LoVo (cell line): ENCODE measurements around the gene JAKMIP2.

Experiments
- DNase-seq: peaks from one replicate; pipeline ENCODE4 v3.0.0-alpha.2; 2016; ENCODE audit warnings: low spot score

JAKMIP2 gene

DNA sequence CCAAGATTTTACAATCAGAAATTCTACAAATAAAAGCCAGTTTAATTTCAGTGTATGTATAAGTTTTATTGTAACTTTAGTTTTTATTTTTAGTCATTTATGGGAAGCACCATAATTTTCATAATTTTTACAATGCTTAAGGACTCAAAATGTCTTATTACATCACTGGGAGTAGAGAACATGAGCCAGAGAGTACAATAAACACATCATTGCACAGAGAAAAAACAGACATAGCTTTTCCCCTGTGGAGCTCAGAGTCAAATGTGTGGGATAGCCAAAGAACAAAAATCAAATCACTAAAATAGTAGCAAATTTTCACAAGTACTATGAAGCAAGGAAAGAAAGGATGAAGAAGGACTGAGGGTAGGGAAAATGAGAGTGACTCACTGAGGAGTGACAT, 5.5 kb upstream of the JAKMIP2 start:
- DNase-seq, result no peak

DNA sequence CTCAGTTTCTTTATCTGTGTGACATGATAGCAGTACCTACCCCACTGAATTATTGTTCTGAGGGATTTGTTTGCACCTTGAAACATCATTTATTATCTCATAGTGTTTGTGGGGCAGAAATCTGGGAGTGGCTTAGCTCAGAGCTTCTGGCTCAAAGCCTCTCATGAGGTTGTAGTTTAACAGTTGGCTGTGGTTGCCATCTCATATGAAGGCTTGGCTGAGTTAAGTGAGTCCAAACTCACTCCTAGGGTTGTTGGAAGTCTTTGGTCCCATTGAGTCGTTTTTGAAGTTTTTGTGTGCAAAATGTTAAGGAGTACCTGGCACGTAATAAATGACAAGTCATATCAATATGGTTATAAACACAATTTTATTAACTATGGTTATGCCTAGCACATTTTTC, 3.6 kb upstream of the JAKMIP2 start:
- no peak for DNase-seq

DNA sequence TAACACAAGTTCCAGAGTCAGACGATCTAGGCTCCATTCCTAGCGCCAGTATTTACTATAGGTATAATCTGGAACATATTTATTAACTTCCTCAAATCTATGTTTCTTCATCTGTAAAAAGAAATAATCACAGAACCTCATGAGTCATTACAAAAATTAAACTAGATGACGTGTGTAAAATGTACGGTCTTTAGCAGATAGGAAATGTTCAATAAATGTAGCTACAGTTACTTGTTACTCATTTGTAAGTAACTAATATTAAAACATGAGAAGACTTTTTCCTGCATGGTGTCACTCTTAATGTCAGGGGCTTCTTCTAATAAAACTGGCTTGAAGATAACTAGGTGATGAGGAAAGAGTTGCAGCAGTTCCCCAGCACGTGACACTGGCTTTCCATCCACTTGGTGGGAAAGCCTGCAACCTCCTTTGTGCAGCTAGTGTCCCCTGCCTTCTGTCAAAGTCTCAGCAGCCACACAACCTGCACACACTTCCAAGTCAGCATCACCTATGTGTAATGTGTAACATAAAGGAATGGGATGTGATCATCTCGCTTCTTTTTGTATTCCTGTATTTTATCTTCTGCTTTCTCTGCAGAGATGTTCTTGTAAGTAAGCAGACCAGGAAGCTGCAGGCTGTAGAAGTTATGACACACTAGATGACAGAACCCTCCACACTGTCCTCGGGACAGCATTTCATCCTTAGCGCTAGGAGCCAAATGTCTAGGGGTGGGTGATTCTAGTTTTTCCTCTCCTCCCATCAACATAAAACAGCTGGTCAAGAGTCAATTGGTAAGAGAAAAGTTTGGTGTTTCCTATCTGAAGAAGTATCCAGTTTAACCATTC, 1.8 kb upstream of the JAKMIP2 start:
- DNase-seq, result no peak

DNA sequence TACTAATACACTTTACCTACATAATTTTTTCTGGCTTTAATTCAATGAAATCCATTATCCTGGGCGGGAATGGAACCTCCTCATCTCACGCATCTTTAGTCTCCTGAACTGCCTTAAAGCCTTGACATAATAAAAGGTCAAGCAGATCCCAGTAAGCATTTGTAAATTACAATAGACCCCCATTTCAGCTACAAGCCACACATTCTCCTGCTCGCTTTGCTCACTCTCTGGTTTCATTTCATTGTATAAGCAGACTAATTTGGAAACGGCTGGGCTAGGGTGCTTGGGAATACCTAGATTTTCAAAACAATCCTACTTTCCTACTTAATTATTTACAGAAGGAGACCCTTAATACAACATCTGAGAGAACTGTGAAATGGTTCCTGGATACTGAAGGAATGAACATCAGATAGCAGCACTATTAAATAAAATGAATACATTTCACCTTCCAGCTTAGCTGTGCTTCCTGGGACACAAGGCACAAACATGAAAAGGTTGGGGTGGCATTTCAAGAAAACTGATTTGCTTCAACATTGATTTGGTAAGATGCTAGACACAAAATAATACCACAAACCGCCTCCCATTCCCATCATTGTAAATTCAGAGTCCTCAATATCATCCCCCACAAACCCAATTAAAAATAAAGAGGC, 1.5 kb downstream of the JAKMIP2 start:
- no peak for DNase-seq

DNA sequence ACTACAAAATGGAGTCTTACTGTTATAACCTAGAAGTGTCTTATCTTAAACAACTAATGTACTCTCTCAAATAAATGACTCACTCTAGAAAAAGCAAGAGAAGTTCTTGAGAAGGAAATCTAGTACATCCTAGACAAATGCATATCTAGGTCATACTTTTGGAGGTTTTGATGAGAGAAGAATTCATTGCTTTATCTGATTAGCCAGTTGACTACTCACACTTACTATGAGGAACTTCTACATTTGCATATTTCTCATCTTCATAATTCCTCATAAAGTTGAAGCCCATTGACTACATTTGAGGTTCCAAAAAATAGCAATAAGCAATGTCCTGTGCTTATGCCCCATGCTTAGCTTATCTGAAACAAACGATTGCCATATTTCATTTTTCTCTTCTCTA, 2.8 kb downstream of the JAKMIP2 start:
- no peak for DNase-seq

DNA sequence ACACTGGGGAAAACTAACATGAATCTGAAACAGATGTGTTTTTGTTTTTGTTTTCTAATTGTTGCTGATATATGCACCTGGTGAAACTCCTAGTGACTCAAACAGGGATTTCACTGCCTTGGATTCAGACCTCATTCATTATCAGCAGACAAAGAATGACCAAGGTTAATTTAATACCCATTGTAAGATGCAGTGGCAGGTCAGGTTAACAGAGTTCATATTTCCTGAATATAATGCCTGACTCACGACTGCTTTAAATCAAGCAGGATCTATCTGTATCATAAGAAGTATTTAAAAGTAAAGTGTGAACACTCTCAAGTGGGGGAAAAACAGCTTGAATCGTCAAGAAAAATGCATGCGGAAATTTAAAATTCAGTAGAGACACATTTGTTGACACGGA, 5.5 kb downstream of the JAKMIP2 start:
- no peak for DNase-seq

DNA sequence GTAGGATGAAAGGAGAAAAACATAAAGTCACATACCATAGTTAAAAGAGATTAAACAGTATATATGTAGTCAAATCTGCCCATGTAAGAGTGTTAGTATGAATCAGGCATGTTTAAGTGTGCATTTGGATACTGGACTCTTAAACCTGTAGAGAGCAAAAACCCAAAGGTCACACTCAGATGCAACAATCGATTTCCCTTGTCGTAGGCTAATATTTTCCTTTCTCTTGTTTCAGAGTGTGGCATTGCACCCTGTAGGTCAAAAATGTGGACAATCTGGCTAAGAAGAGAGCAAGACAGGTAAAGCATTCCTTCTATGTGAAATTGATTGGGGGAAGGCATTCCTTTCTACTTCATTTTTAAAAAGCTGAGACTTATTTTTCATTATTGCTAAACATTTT, 8.9 kb downstream of the JAKMIP2 start:
- DNase-seq, result no peak

DNA sequence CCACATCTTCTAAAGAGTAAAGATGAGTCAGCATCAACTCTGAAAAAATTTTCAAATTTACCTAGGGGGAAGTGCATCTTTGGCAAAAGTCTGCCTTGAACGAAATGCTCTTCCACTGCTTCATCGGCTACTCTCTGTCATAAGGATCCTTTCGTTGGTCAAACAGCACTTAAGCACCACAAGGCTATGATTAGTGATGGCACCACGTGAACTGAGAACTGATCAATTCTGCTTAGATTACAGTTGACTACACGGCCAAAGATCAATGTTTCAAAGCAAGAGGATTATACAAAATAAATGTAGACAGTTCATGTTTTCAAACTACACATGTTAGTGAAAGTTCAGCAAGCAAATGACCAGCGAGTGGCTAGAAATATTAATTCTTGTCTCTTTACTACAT, 9.4 kb downstream of the JAKMIP2 start:
- DNase-seq, result no peak

DNA sequence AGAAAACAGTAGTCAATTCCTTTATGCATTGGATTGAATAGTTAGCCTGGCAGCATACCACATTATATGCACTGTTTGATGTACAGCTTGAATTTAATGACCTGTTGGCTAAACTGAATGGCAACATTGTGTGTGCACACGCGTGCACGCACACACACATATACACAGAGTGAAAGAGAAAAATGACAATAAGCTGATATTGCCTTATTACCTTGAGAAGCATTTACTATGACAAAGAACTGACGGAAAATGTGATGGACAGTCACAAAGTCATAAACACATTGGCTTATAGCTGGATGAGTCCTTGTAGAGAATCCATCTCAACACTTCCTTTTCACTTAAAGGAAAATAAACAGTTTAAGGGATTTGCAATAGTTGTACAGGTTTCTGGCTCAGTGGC, 15.5 kb downstream of the JAKMIP2 start:
- DNase-seq, result no peak

DNA sequence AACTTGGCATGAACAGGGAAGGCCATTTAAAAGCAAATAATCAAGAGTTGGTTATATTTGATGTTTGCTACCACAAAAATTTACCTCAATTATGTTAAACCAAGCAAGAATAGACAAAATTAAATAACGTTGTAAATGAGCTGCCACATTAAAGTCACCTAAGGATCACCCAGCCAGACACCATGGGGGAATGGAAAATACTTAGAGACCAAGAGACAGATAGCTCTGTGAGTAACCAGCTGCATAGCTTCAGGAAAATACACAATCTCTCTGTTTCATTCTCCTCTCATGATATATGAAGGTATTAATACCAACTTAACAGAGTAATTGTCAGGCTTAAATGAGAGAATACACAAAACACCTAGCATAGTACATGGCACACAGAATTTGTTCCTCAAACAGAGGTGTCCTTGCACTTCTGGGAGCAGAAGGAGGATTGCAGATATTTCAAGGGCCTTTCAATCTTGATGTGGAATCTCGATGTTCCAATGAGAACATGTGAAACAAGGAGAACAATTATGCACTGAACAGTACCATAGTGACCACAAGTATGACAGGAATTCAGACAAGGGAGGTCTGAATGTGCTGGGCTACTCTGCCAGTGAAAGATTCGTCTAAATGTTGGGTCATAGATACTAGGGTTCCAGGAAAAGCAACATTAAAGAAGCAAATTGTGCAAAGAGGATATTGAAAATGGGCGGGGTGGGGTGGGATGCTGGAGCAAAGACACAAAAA, 18.6 kb downstream of the JAKMIP2 start:
- no peak for DNase-seq

DNA sequence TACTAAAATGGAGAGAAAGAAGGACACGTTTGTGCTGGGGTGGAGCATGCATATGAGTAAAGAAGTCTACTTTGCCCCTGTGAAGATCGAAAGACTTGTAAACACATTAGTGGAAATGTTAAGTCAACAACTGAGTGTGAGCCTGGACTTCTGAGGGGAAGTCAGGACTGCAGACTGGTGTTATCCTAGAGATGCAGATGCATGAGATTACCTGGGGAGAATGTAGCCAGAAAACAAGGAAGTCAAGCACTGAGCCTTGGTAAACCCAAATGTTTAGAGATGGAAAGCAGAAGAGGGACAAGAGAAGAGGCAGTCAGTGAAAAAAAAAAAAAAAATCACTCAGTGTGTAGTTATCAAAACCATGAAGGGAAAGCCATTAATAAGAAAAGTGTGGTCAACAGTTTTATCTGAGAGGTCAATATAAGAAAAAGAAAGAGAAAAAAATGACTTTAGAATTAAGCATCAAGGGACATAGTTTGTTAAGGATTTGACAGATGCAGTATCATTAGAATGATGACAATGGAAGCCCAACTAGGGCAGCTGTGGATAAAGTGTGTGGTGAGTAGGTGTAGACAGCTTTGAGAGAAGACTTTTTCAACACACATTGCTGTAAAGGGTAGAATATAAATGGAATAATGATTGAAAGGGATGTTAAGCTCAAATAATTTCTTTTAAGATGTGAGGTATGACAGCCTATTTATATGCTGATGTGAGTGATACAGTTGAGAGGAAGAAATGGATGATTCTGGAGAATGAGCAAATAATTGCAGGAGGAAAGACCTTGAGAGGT, 22.2 kb downstream of the JAKMIP2 start:
- DNase-seq, result no peak

DNA sequence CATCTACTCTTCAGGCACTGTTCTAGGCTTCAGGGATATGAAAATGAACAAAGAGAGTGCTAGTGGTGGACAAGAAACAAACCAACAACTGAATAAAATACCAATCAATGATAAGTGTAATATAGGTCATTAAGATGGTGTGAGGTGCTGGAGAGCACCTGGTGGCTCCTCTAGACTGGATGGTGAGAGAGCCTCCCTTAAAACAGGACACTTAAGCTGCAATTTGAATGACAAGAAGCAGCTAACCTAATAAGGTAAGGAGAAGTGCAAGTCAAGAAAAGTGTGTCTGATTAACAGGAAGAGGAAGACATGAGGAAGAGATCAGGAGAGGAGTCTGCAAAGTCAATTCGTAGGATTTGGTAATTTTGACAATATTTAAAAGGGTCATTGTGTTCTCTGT, 23.1 kb downstream of the JAKMIP2 start:
- no peak for DNase-seq

DNA sequence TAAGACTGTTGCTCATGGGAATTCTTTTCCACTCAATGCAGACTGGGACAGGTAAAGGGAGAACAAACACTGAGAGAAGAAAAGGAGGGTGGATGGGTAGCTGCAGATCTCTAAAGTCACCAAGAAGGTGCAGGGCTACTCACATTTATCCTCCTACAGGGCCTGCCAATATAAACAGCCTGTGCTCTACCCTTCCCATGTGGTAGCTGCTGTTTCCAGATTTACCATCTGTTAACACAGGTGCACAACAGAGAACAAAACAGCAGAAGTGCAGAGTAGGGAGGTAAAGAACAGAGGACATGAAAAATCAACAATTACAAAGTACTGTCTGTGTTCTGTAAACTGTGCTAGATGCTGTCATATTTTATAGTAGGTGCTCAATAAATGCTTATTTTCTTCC, 26.0 kb downstream of the JAKMIP2 start:
- no peak for DNase-seq

DNA sequence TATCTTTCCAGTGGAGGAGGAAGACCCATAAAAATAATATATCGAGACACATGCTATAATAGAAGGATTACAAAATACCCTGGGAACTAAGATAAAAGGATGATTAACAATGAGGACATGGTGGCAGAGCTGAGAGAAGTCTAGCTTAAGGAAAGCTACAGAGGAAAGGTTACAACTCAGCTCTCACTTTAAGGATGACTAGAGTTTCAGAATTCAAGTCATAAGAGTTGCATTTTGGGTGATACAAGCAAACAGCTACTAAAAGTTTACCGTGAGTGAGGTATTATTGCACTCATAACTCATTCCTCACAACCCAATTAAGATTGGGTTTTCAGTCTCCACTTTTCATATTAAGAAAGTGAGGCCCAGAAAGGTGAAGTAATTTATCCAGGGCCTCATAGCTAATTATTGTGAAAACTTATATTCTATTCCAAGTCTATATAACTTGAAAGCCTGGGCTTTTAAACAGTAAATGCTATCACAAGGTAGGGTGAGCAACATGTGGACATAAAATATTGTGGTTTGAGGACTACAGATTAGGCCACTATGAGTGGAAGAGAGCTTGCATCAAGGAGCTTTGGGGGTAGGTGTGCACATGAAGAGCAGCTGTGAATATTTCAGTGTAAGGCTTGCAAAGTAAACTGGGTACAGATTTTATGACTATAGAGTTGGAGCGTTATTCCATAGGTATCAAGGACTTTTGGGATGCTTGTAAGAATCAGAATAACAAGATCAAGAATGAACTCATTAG, 28.0 kb downstream of the JAKMIP2 start:
- no peak for DNase-seq

DNA sequence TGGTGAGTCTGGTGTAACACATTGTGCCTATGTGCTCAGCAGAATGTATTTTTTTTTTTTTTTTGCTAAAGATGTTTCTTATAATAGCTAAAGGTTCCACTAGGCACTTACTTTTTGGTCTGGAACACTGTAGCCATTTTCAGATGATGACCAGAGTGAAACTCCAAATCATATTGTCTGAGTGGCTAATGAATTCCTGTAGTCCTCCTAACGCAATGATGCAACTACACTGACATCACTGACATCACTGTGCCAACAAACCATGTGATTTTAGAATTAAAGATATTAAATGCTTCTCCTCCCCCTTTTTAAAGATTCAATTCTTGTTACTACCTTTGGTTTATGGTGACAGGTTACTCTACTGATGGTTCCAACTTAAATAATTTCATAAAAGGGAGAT, 28.8 kb downstream of the JAKMIP2 start:
- no peak for DNase-seq

DNA sequence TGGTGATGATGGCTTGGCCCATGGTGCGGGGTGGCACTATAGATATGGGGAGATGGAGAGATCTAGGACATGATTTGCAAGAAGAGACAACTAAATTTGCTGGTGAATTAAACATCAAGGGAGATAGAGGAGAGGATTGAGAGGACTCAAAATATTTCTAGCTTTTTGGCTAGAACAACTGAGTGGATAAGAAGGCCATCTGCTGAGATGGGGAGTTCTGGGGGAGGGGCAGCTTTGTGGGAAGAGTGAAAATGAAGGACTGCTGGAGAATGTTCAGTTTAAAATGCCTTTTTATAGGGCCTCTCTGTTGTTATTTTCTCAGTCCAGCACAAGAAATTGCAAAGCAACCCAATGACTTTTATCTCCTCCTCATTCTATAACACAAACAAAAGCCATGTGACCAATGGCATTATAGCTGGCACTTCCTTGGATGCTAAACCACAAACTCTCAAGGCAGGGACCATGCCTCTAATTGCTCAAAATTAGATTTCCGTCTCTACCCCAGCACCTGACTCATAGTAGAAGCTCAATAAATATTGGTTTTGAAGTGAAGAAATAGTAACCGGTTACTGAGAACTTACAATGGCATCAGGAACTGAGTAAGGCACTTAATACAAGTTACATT, 29.8 kb downstream of the JAKMIP2 start:
- no peak for DNase-seq

DNA sequence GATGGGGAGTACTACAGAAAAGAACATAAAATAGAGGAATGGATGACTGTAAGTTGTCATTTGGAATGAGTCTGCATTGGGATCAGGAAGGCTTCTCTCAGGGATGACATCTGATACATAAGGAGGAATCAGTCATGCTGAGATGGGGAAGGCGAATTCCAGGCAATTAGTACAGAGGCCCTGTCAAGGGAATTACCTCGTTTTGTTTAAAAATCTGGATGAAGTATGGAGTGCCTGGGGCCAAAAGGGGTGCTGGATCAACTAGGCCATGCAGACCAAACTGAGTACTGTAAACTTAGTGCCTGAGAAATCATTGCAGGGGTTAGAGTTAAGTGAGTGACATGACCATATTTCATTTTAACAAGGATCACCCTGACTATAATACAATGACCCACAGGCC, 30.5 kb downstream of the JAKMIP2 start:
- DNase-seq, result no peak

DNA sequence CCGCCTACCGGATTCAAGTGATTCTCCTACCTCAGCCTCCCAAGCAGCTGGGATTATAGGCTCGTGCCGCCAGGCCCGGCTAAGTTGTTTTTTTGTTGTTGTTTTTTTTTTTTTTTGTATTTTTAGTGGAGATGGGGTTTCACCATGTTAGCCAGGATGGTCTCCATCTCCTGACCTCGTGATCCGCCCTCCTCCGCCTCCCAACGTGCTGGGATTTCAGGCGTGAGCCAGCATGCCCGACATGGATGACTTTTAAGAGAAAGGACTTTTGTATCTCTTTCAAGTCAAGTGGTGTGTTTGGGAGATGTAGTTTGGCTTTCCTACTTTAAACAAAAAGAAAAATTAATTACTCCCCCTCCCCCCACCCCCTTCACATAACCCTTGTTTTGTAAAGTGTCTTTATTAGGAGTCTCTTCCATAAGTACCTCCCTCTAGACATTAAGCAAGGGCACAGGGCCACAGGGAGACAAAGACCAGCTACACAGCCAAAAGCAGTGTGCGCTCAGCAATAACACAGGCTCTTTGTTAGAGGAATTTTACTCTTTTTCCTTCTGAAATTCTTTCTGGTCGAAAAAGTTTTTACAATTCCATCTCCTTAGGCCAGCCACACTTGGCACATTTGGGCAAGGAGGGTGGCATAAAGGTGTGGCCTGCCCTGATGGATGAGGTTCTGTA, 31.2 kb downstream of the JAKMIP2 start:
- no peak for DNase-seq

DNA sequence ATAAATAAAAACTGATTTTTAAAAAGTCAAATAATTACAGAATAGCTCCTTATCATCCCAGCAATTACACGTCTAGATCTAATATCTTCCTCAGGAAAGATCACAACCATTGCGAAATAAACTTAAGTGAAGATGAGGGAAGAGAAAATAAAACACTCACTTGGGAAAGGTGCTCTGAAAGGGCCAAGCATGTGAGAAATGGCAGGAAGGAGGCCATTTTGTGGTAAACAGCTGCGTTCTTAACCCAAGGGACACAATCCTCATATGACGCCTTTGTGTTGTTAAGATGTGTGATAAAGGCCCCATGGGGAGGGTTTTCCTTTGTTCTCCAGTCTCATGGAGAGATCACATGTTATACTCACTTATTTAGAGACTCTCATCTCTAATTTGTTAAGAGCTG, 32.5 kb downstream of the JAKMIP2 start:
- no peak for DNase-seq

DNA sequence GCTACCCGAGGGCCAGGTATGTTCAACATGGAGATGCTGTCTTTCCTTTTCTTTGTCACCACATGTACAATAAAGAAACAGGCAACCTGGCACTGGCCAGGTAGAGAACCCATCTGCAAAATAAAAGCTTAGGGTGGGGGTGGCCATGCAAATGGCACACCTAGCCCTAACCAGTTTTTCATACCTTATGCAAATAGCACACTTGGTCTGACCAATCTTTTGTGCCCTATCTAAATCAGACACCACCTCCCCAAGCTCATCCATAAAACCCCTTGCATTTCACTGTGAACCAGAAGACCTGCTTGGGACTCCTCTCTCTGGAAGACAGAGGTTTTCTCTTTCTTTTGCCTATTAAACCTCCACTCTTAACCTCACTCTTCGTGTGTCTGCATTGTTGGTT, 33.9 kb downstream of the JAKMIP2 start:
- DNase-seq, result no peak

DNA sequence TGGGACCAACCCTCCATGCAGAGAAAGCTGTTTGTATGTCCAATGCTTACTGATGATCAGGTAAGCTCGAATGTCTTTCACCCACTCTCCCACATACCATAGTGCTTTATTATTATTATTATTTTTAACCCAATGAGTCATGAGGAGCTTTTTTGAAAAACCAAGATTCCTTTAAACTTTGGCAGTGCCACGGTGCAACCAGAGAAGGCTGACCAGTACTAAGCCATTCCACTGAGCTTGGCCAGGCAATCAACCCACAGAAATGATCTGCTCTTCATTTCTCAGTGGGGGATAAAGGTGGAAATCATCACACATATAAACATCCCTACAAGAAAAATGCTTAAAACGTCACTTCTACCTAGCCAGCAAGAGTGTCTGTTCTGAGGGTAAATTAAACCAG, 35.5 kb downstream of the JAKMIP2 start:
- DNase-seq, result no peak
